Measurements from ENCODE around the gene RHOF.

GRCh38 chr12:121827351-121828099 lies 34.0 kb upstream of the RHOF start:
- TF ChIP-seq POLR2A (IDR thresholded peaks at IDR 0.05; ENCODE audit: borderline replicate concordance, extremely low read depth, insufficient read depth, insufficient read length) (no peak), CTCF (IDR thresholded peaks at IDR 0.05 in 2 of 3, conservative IDR thresholded peaks at IDR 0.05 in 1 of 3; ENCODE audit: borderline replicate concordance in 1 of 3, insufficient read depth in 1 of 3, low read depth in 2 of 3, low read length in 2 of 3) (no peak), ZFX (IDR thresholded peaks at IDR 0.05) (no peak), REST (IDR thresholded peaks at IDR 0.05; ENCODE audit: low read depth) (no peak), JUND (IDR thresholded peaks at IDR 0.05) (no peak), RAD21 (IDR thresholded peaks at IDR 0.05; ENCODE audit: low read depth) (no peak), ZBTB33 (IDR thresholded peaks at IDR 0.05; ENCODE audit: extremely low read depth, insufficient replicate concordance, low read length) (no peak), POLR2AphosphoS5 (IDR thresholded peaks at IDR 0.05; ENCODE audit: low read depth, low read length) (no peak), EZH2phosphoT487 (IDR thresholded peaks at IDR 0.05; ENCODE audit: borderline replicate concordance) (no peak), ATF3 (IDR thresholded peaks at IDR 0.05) (no peak), ZNF274 (IDR thresholded peaks at IDR 0.05; ENCODE audit: low read depth, low read length) (no peak), EGR1 (IDR thresholded peaks at IDR 0.05; ENCODE audit: low read depth) (no peak)

Data from HCT116 (cell line).